Trophoblast cell (in vitro differentiated cells and primary cell): ENCODE data around the gene CD59.

Source experiments
- DNase-seq, 2 donors: peaks; one replicate each; pipeline ENCODE4 v3.0.0-alpha.2; 2016
- H2AFZ ChIP-seq: 2 replicates; pipeline ENCODE4 v1.6.1; 2013; ENCODE audit warnings: low read length, moderate library complexity, mild to moderate bottlenecking; ENCODE audit not compliant: insufficient read depth, poor library complexity
- H2AK5ac ChIP-seq: 2 replicates; pipeline ENCODE4 v1.6.1; 2013; ENCODE audit warnings: mild to moderate bottlenecking, low read length
- H2BK120ac ChIP-seq: 2 replicates; pipeline ENCODE4 v1.6.1; 2013; ENCODE audit warnings: low read length, mild to moderate bottlenecking, moderate library complexity; ENCODE audit not compliant: insufficient read depth, poor library complexity
- H2BK12ac ChIP-seq: 2 replicates; pipeline ENCODE4 v1.6.1; 2013; ENCODE audit warnings: mild to moderate bottlenecking, low read length, moderate library complexity
- H2BK5ac ChIP-seq: 2 replicates; pipeline ENCODE4 v1.6.1; 2013; ENCODE audit warnings: low read length, low read depth, moderate library complexity, mild to moderate bottlenecking; ENCODE audit not compliant: poor library complexity
- H3K14ac ChIP-seq: 2 replicates; pipeline ENCODE4 v1.6.1; 2013; ENCODE audit warnings: mild to moderate bottlenecking, low read length
- H3K18ac ChIP-seq: 2 replicates; pipeline ENCODE4 v1.6.1; 2013; ENCODE audit warnings: mild to moderate bottlenecking, low read length
- H3K23ac ChIP-seq: 2 replicates; pipeline ENCODE4 v1.6.1; 2013; ENCODE audit warnings: low read length
- H3K27ac ChIP-seq: 2 replicates; pipeline ENCODE4 v1.5.1; 2013; ENCODE audit warnings: low read depth, mild to moderate bottlenecking, inconsistent platforms, low read length, moderate library complexity
- H3K27me3 ChIP-seq: 2 replicates; pipeline ENCODE4 v1.6.1; 2013; ENCODE audit warnings: inconsistent platforms, mild to moderate bottlenecking, low read length, moderate library complexity; ENCODE audit not compliant: insufficient read depth
- H3K36me3 ChIP-seq, 2 experiments: 1 replicate in 1 of 2; 2 replicates in 1 of 2; pipeline ENCODE4 v1.6.1; 2013; ENCODE audit warnings: low read length in 2 of 2, mild to moderate bottlenecking in 2 of 2, moderate library complexity in 1 of 2; ENCODE audit not compliant: insufficient read depth in 2 of 2, control insufficient read depth in 1 of 2
- H3K4ac ChIP-seq: 2 replicates; pipeline ENCODE4 v1.6.1; 2013; ENCODE audit warnings: low read depth, mild to moderate bottlenecking, low read length, moderate library complexity
- H3K4me1 ChIP-seq, 2 experiments: 1 replicate in 1 of 2; 2 replicates in 1 of 2; pipeline ENCODE4 v1.6.1; 2013; ENCODE audit warnings: low read length in 2 of 2, mild to moderate bottlenecking in 2 of 2, moderate library complexity in 1 of 2; ENCODE audit not compliant: insufficient read depth in 2 of 2, control insufficient read depth in 1 of 2
- H3K4me2 ChIP-seq: 2 replicates; pipeline ENCODE4 v1.6.1; 2013; ENCODE audit warnings: inconsistent platforms, mild to moderate bottlenecking, low read length, moderate library complexity
- H3K4me3 ChIP-seq: 2 replicates; pipeline ENCODE4 v1.5.1; 2013; ENCODE audit warnings: mild to moderate bottlenecking, low read depth, low read length, inconsistent platforms
- H3K79me1 ChIP-seq: one replicate; pipeline ENCODE4 v1.6.1; 2013; ENCODE audit warnings: low read length
- H3K79me2 ChIP-seq: 2 replicates; pipeline ENCODE4 v1.6.1; 2013; ENCODE audit warnings: low read length, mild to moderate bottlenecking; ENCODE audit not compliant: control insufficient read depth, insufficient read depth, poor library complexity
- H3K9ac ChIP-seq: 2 replicates; pipeline ENCODE4 v1.6.1; 2013; ENCODE audit warnings: mild to moderate bottlenecking, low read length
- H3K9me3 ChIP-seq: 2 replicates; pipeline ENCODE4 v1.6.1; 2013; ENCODE audit warnings: low read depth, mild to moderate bottlenecking, control low read depth, inconsistent platforms, low read length; ENCODE audit not compliant: insufficient read depth
- H4K12ac ChIP-seq: 2 replicates; pipeline ENCODE4 v1.6.1; 2013; ENCODE audit warnings: low read depth, mild to moderate bottlenecking, low read length, moderate library complexity
- H4K8ac ChIP-seq: 2 replicates; pipeline ENCODE4 v1.6.1; 2013; ENCODE audit warnings: low read depth, mild to moderate bottlenecking, low read length, moderate library complexity
- H4K91ac ChIP-seq: one replicate; pipeline ENCODE4 v1.6.1; 2013; ENCODE audit warnings: low read depth, mild to moderate bottlenecking, low read length, moderate library complexity
- WGBS: extraction: QIAGEN DNeasy Blood & Tissue Kit; methylation state at CpG from one replicate; pipeline ENCODE4 v1.1.7; 2013; ENCODE audit warnings: missing lambda C conversion rate; ENCODE audit not compliant: insufficient read length, insufficient coverage; ENCODE audit errors: extremely low coverage; 5-methylcytosine and 5-hydroxymethylcytosine counted together

The CD59 gene

DNA sequence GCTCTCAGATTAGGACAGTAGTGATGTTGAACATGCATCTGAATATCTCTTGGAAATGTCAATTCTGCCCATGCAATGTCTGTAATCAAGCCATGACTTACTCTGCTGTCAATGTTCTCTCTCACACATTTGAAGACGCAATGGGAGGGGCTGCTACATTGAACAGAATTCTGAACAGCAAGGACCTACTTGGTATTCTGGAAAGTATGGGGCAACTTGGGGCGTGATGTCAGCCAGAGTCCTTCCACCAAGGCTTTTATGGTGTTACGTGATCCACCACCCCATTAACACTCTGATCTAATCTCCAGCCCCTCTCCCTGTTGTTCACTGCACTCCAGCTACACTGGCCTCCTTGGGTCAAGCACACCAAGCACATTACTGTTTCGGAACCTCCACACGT, 7.1 kb upstream of the CD59 start:
- no peak for DNase-seq
- no peak overlapping the region for H3K4ac ChIP-seq
- no peak overlapping the region for H3K23ac ChIP-seq
- no peak overlapping the region for H2AFZ ChIP-seq
- no peaks in the 10 kb centered on the region for H3K79me1 ChIP-seq
- peaks cover 0 to 2% of the 10 kb centered on the region in 2 experiments for H3K36me3 ChIP-seq
- H3K27ac ChIP-seq: no peak overlapping the region
- no peak overlapping the region for H4K91ac ChIP-seq
- no peak overlapping the region for H4K8ac ChIP-seq
- no peak overlapping the region for H4K12ac ChIP-seq
- no peak overlapping the region for H3K4me3 ChIP-seq
- H3K9ac ChIP-seq: no peak overlapping the region
- no peak overlapping the region for H2BK120ac ChIP-seq
- H2BK12ac ChIP-seq: no peak overlapping the region
- no CpG with 5 or more reads among the region's 5 CpGs for WGBS
- H2BK5ac ChIP-seq: no peak overlapping the region
- H3K9me3 ChIP-seq: no peaks in the 10 kb centered on the region
- H3K4me1 ChIP-seq: no peaks in the 10 kb centered on the region
- H3K14ac ChIP-seq: no peak overlapping the region
- H3K4me2 ChIP-seq: no peak overlapping the region
- H3K79me2 ChIP-seq: no peaks in the 10 kb centered on the region
- no peaks in the 10 kb centered on the region for H3K27me3 ChIP-seq
- no peak overlapping the region for H2AK5ac ChIP-seq
- H3K18ac ChIP-seq: no peak overlapping the region

DNA sequence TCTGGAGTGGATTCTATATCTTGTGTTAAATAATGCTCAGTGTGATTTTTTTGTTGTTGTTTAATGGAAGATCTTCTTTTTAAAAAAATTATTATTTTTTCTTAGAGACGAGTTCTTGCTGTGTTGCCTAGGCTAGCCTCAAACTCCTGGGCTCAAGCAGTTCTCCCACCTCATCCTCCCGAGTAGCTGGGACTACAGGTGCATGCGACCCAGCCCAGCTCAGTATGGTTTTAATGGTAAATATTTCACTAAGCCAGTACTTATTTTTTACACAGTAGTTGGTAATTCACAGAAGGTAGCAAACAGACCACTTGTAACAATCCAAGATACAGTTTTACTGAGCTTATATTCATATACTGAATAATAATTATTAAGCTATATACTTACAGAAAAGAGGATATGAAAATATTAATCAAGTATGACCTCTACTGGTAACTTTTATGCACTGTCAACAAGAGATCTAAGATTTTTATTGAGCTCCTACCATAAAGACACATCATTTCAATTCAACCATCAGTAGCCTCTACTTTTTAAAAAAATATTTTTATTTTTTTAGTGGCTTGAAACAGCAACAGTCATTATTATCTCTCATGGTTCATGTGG, 6.1 kb upstream of the CD59 start:
- no peak overlapping the region for H2BK120ac ChIP-seq
- no peak overlapping the region for H3K4me2 ChIP-seq
- no peaks in the 10 kb centered on the region for H3K79me2 ChIP-seq
- H3K27me3 ChIP-seq: no peaks in the 10 kb centered on the region
- H3K14ac ChIP-seq: no peak overlapping the region
- no peak overlapping the region for H3K27ac ChIP-seq
- no peak overlapping the region for H2AFZ ChIP-seq
- peak in 1 of 2 donors; percentile 64 for DNase-seq
- no peak overlapping the region for H4K12ac ChIP-seq
- H3K79me1 ChIP-seq: no peaks in the 10 kb centered on the region
- no peaks in the 10 kb centered on the region for H3K9me3 ChIP-seq
- H2BK12ac ChIP-seq: no peak overlapping the region
- H3K36me3 ChIP-seq: peaks cover 0 to 2% of the 10 kb centered on the region in 2 experiments
- H3K4me1 ChIP-seq: no peaks in the 10 kb centered on the region
- no peak overlapping the region for H4K91ac ChIP-seq
- H3K9ac ChIP-seq: no peak overlapping the region
- no peak overlapping the region for H3K18ac ChIP-seq
- no peak overlapping the region for H3K23ac ChIP-seq
- H4K8ac ChIP-seq: no peak overlapping the region
- no peak overlapping the region for H2AK5ac ChIP-seq
- no CpG with 5 or more reads among the region's 3 CpGs for WGBS
- H3K4ac ChIP-seq: no peak overlapping the region
- no peak overlapping the region for H3K4me3 ChIP-seq
- no peak overlapping the region for H2BK5ac ChIP-seq

DNA sequence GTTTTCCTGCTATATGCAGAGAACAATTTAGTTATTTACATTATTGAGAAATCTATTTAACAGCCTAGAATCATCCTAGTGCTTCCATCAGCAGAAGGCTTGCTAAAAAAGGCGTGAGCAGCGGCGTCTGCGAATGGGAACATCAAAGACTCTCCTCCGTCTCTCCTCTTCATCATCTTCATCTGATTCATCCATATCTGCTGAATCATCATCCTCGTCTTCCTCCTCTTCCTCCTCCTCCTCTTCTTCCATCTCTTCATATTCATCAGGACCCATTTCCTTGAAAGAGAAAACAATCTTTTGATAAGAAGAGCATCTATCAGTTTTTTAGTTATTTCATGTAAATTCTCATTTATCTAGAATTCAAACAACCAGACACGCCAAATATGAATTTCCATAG, 5.6 kb upstream of the CD59 start:
- Histone ChIP-seq H3K9me3 (no peaks in the 10 kb centered on the region), H3K36me3 (peaks cover 0 to 2% of the 10 kb centered on the region in 2 experiments), H3K4ac (no peak overlapping the region), H2AFZ (no peak overlapping the region), H3K18ac (no peak overlapping the region), H3K27ac (no peak overlapping the region), H2BK5ac (no peak overlapping the region), H3K4me3 (no peak overlapping the region), H4K91ac (no peak overlapping the region), H3K9ac (no peak overlapping the region), H3K79me2 (no peaks in the 10 kb centered on the region), H3K79me1 (no peaks in the 10 kb centered on the region), H2BK120ac (no peak overlapping the region), H2AK5ac (no peak overlapping the region), H3K4me2 (no peak overlapping the region), H3K23ac (no peak overlapping the region), H3K27me3 (no peaks in the 10 kb centered on the region), H4K8ac (no peak overlapping the region), H2BK12ac (no peak overlapping the region), H3K4me1 (peaks cover 3 to 4% of the 10 kb centered on the region in 2 experiments), H4K12ac (no peak overlapping the region), H3K14ac (no peak overlapping the region)
- WGBS: 100% methylated on average over 1 of the region's 7 CpGs
- no peak for DNase-seq

DNA sequence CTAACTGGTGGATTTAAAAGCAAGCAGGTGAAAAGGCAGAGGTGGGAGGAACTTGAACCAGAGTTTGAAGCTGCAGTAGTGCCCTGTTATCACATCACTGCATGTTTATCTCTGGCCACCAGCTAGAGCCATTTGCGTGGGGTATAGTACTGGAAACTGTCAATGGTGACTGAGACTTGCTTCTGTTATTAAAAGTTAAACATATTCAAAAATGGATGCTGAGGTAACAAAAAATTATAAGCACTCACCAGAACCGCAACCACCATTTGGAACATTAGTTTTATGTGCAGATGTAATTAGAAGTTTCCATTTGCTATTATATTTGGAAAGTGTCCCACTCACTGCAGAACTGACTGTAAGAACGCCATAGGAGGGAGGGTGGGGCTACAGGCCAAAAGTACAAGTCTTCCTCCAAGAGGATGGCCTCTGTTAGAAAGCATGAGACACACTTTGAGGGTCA, 1.2 kb upstream of the CD59 start:
- H3K9ac ChIP-seq: no peak overlapping the region
- H3K36me3 ChIP-seq: peaks cover 0 to 2% of the 10 kb centered on the region in 2 experiments
- H2BK120ac ChIP-seq: no peak overlapping the region
- peaks cover 7% of the 10 kb centered on the region for H3K79me1 ChIP-seq
- WGBS: no CpG with 5 or more reads among the region's 3 CpGs
- no peak overlapping the region for H3K4ac ChIP-seq
- no peak overlapping the region for H2AFZ ChIP-seq
- H3K14ac ChIP-seq: no peak overlapping the region
- peaks cover 6 to 15% of the 10 kb centered on the region in 2 experiments for H3K4me1 ChIP-seq
- no peak overlapping the region for H3K18ac ChIP-seq
- H3K23ac ChIP-seq: no peak overlapping the region
- H2AK5ac ChIP-seq: no peak overlapping the region
- no peak overlapping the region for H3K27ac ChIP-seq
- no peak overlapping the region for H3K4me2 ChIP-seq
- H3K9me3 ChIP-seq: no peaks in the 10 kb centered on the region
- H3K27me3 ChIP-seq: no peaks in the 10 kb centered on the region
- H2BK5ac ChIP-seq: no peak overlapping the region
- H2BK12ac ChIP-seq: no peak overlapping the region
- peaks cover 9% of the 10 kb centered on the region for H3K79me2 ChIP-seq
- H4K91ac ChIP-seq: no peak overlapping the region
- DNase-seq: no peak
- H3K4me3 ChIP-seq: no peak overlapping the region
- H4K12ac ChIP-seq: no peak overlapping the region
- no peak overlapping the region for H4K8ac ChIP-seq
